ENCODE measurements around the gene ITFG1.

DNA sequence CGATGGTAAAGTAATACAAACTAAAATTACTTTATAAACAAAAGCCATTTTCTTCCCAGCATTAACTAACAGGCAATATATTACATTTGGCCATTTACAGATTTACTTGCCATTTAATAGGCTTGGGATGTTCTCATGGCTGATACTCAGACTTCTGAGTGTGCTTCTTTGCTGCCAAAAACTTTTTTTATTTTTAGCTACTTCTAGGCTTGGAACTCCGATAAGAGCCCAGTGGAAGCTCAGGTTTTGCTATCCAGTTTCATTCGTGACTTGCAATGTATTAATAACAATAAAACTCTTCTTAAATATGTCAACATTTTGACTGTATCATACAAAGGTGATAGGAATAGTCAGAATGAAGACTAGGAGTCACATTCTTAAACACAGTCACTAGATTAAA lies 152.3 kb downstream of the ITFG1 start:
- TF ChIP-seq, protein P1, sequence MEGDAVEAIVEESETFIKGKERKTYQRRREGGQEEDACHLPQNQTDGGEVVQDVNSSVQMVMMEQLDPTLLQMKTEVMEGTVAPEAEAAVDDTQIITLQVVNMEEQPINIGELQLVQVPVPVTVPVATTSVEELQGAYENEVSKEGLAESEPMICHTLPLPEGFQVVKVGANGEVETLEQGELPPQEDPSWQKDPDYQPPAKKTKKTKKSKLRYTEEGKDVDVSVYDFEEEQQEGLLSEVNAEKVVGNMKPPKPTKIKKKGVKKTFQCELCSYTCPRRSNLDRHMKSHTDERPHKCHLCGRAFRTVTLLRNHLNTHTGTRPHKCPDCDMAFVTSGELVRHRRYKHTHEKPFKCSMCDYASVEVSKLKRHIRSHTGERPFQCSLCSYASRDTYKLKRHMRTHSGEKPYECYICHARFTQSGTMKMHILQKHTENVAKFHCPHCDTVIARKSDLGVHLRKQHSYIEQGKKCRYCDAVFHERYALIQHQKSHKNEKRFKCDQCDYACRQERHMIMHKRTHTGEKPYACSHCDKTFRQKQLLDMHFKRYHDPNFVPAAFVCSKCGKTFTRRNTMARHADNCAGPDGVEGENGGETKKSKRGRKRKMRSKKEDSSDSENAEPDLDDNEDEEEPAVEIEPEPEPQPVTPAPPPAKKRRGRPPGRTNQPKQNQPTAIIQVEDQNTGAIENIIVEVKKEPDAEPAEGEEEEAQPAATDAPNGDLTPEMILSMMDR (conservative IDR thresholded peaks at IDR 0.05) = no peak
- TF ChIP-seq ZFX (IDR thresholded peaks at IDR 0.05) = no peak

All from C4-2B (cell line).